ENCODE measurements around the gene HK1. TPM values are rescaled to one million over a fixed set of nuclear protein-coding genes. Genes with fewer than 3 reads are reported as not detected.

Gene HK1
- total and polyA plus RNA-seq, 2 donors (not counting 1 experiment from before 2014, with no cell fraction given): 60.6 to 172 TPM

GRCh38 chr10:69410487-69410886 lies 132.2 kb downstream of the HK1 start:
- H2AFZ ChIP-seq (ENCODE audit: low read length): no peak overlapping the region
- no peak overlapping the region for H3K4me2 ChIP-seq (ENCODE audit: extremely low read depth, insufficient read depth, low read length)
- H3K4me3 ChIP-seq (replicated peaks in 1 of 4; ENCODE audit: control extremely low read depth in 1 of 4, insufficient read depth in 1 of 4, low read depth in 3 of 4, low read length in 4 of 4): no peak overlapping the region
- no peaks in the 10 kb centered on the region for H3K9me3 ChIP-seq (ENCODE audit: control insufficient read depth, insufficient read depth, low read depth, low read length)
- no peak overlapping the region for H3K27ac ChIP-seq (ENCODE audit: insufficient read depth, low read length)
- H3K4me1 ChIP-seq (ENCODE audit: control insufficient read depth, extremely low read depth, insufficient read depth, low read length): peaks cover 5% of the 10 kb centered on the region
- H3K27me3 ChIP-seq (ENCODE audit: control insufficient read depth, insufficient read depth, low read length): no peaks in the 10 kb centered on the region
- H3K79me2 ChIP-seq (ENCODE audit: control insufficient read depth, insufficient read depth, low read length): no peaks in the 10 kb centered on the region
- H3K36me3 ChIP-seq (ENCODE audit: control insufficient read depth, insufficient read depth, low read length): no peaks in the 10 kb centered on the region
- TF ChIP-seq, protein P1, sequence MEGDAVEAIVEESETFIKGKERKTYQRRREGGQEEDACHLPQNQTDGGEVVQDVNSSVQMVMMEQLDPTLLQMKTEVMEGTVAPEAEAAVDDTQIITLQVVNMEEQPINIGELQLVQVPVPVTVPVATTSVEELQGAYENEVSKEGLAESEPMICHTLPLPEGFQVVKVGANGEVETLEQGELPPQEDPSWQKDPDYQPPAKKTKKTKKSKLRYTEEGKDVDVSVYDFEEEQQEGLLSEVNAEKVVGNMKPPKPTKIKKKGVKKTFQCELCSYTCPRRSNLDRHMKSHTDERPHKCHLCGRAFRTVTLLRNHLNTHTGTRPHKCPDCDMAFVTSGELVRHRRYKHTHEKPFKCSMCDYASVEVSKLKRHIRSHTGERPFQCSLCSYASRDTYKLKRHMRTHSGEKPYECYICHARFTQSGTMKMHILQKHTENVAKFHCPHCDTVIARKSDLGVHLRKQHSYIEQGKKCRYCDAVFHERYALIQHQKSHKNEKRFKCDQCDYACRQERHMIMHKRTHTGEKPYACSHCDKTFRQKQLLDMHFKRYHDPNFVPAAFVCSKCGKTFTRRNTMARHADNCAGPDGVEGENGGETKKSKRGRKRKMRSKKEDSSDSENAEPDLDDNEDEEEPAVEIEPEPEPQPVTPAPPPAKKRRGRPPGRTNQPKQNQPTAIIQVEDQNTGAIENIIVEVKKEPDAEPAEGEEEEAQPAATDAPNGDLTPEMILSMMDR (conservative IDR thresholded peaks at IDR 0.05 in 1 of 2, IDR thresholded peaks at IDR 0.05 in 1 of 2; ENCODE audit: low read depth in 1 of 2, low read length in 2 of 2): no peak
- TF ChIP-seq EZH2 (IDR thresholded peaks at IDR 0.05; ENCODE audit: low read length, missing control alignments): no peak
- no peak for DNase-seq (ENCODE audit: low read depth in 2 of 2)
- H3K9ac ChIP-seq (ENCODE audit: insufficient read depth, low read length): no peak overlapping the region
- no peaks in the 10 kb centered on the region for H4K20me1 ChIP-seq (ENCODE audit: control insufficient read depth, extremely low read depth, insufficient read depth, low read length)

DNA sequence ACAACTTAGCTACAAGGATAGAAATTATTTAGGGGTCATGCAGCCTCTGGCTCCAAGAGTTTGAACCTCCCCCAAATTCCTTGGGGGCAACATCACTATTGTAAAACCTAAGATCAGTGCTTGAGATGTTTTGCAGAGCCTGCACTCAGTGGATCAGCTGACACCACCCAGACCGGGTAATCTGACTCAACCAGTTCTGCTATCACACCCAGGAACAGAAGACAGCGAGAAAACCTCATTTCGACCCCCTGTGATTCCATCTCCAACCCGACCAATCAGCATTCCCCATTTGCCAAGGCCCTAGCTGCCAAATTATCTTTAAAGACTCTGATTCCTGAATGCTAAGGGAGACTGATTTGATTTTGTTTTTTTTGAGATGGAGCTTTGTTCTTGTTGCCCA lies 133.2 kb downstream of the HK1 start:
- H3K4me2 ChIP-seq (ENCODE audit: extremely low read depth, insufficient read depth, low read length): no peak overlapping the region
- H3K36me3 ChIP-seq (ENCODE audit: control insufficient read depth, insufficient read depth, low read length): no peaks in the 10 kb centered on the region
- no peak for DNase-seq (ENCODE audit: low read depth in 2 of 2)
- H3K27ac ChIP-seq (ENCODE audit: insufficient read depth, low read length): no peak overlapping the region
- TF ChIP-seq EZH2 (IDR thresholded peaks at IDR 0.05; ENCODE audit: low read length, missing control alignments): no peak
- TF ChIP-seq, protein P1 (conservative IDR thresholded peaks at IDR 0.05 in 1 of 2, IDR thresholded peaks at IDR 0.05 in 1 of 2; ENCODE audit: low read depth in 1 of 2, low read length in 2 of 2): no peak
- no peaks in the 10 kb centered on the region for H4K20me1 ChIP-seq (ENCODE audit: control insufficient read depth, extremely low read depth, insufficient read depth, low read length)
- H3K4me3 ChIP-seq (replicated peaks in 1 of 4; ENCODE audit: control extremely low read depth in 1 of 4, insufficient read depth in 1 of 4, low read depth in 3 of 4, low read length in 4 of 4): no peak overlapping the region
- H3K4me1 ChIP-seq (ENCODE audit: control insufficient read depth, extremely low read depth, insufficient read depth, low read length): peaks cover 5% of the 10 kb centered on the region
- H3K9ac ChIP-seq (ENCODE audit: insufficient read depth, low read length): no peak overlapping the region
- H3K27me3 ChIP-seq (ENCODE audit: control insufficient read depth, insufficient read depth, low read length): no peaks in the 10 kb centered on the region
- no peaks in the 10 kb centered on the region for H3K9me3 ChIP-seq (ENCODE audit: control insufficient read depth, insufficient read depth, low read depth, low read length)
- H2AFZ ChIP-seq (ENCODE audit: low read length): no peak overlapping the region
- H3K79me2 ChIP-seq (ENCODE audit: control insufficient read depth, insufficient read depth, low read length): no peaks in the 10 kb centered on the region

GRCh38 chr10:69412232-69412790 lies 134.0 kb downstream of the HK1 start:
- no peaks in the 10 kb centered on the region for H3K36me3 ChIP-seq (ENCODE audit: control insufficient read depth, insufficient read depth, low read length)
- no peak overlapping the region for H2AFZ ChIP-seq (ENCODE audit: low read length)
- H4K20me1 ChIP-seq (ENCODE audit: control insufficient read depth, extremely low read depth, insufficient read depth, low read length): no peaks in the 10 kb centered on the region
- H3K4me1 ChIP-seq (ENCODE audit: control insufficient read depth, extremely low read depth, insufficient read depth, low read length): peaks cover 5% of the 10 kb centered on the region
- peaks cover under 1% of the 10 kb centered on the region for H3K27me3 ChIP-seq (ENCODE audit: control insufficient read depth, insufficient read depth, low read length)
- no peak overlapping the region for H3K27ac ChIP-seq (ENCODE audit: insufficient read depth, low read length)
- no peak for DNase-seq (ENCODE audit: low read depth in 2 of 2)
- no peak for TF ChIP-seq EZH2 (IDR thresholded peaks at IDR 0.05; ENCODE audit: low read length, missing control alignments)
- TF ChIP-seq, protein P1 (conservative IDR thresholded peaks at IDR 0.05 in 1 of 2, IDR thresholded peaks at IDR 0.05 in 1 of 2; ENCODE audit: low read depth in 1 of 2, low read length in 2 of 2): no peak
- no peak overlapping the region for H3K4me3 ChIP-seq (replicated peaks in 1 of 4; ENCODE audit: control extremely low read depth in 1 of 4, insufficient read depth in 1 of 4, low read depth in 3 of 4, low read length in 4 of 4)
- no peak overlapping the region for H3K4me2 ChIP-seq (ENCODE audit: extremely low read depth, insufficient read depth, low read length)
- H3K79me2 ChIP-seq (ENCODE audit: control insufficient read depth, insufficient read depth, low read length): no peaks in the 10 kb centered on the region
- H3K9ac ChIP-seq (ENCODE audit: insufficient read depth, low read length): no peak overlapping the region
- no peaks in the 10 kb centered on the region for H3K9me3 ChIP-seq (ENCODE audit: control insufficient read depth, insufficient read depth, low read depth, low read length)
